GM12875 (cell line): Measurements from ENCODE around the gene RASA3.

Source experiments
- H3K4me3 ChIP-seq: one replicate; pipeline ENCODE4 v1.5.1; 2011; ENCODE audit warnings: low read depth, low read length, control low read depth
- CTCF ChIP-seq: IDR thresholded peaks from 2 replicates; pipeline ENCODE4 v1.5.1; 2011; ENCODE audit warnings: low read depth, mild to moderate bottlenecking, control low read depth, inconsistent platforms, low read length, moderate library complexity, borderline replicate concordance; ENCODE audit not compliant: insufficient read depth

RASA3 gene

DNA sequence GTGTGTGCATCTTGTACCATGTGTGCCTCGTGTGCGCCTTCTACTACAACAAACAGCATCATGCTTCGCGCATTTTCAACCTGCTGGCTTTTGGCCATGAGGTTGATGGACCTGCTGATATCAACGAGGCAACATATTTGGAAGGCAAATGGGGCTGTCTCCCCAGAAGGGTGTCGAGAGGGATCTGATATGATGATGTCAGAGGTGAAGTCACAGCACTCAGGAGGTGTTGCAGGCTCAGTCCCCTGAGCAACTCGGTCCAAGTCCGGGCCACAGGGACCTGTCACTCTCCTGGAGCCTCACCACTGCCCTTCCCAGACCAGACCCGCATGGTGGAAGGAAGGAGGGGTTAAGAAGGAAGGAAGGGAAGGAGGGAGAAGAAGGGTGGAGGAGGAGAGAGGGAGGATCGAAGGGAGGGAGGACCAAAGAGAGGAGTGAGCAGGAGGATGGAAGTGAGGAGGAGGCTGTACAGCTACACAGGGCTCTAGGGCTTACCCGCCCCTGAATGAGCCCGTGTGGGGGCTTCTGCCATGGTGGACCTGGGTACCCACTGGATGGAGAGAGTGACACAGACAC is 151.8 kb downstream of the RASA3 start:
- no peak overlapping the region for H3K4me3 ChIP-seq
- TF ChIP-seq CTCF: no peak

GRCh38 chr13:113979791-113980471 is 152.5 kb downstream of the RASA3 start:
- H3K4me3 ChIP-seq: no peak overlapping the region
- TF ChIP-seq CTCF: no peak

DNA sequence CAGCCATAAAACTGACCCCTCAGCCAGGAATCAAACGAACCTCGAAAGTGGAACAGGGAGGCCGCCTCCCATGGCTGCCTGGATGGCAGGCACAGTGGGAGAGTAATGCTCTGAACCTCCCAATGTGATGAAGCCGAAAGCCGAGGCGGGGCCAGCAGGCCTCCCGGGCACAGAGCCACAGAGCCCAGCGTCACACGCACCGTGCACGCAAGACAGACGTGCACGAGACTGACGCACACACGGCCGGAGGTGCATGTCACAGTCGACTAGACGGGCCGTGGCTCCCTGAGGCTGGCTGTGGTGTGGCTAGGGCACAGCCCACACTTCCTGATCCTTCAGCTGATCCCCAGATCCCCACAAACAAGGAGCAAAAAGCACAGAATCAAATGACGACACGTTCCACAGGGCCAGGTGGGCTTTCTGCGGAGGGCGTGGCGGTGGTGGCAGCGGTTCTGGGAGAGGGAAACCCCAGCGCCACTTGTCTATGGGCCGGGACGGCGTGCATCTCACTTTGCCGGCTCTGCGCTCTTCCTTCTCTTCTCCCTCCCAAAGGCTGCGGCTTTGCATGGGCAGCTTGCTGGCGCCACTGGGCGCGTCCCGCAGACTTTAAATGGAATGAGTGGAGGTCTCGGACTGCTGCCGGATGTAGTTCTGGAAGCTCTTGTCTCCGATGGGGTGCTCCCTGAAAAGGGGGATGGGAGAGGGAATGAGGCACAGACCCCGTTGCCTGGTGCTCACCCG is 153.5 kb downstream of the RASA3 start:
- H3K4me3 ChIP-seq: no peak overlapping the region
- TF ChIP-seq CTCF: no peak

GRCh38 chr13:113977976-113978375 is 154.4 kb downstream of the RASA3 start:
- no peak for TF ChIP-seq CTCF
- H3K4me3 ChIP-seq: no peak overlapping the region

GRCh38 chr13:113976711-113977684 is 155.4 kb downstream of the RASA3 start:
- no peak overlapping the region for H3K4me3 ChIP-seq
- TF ChIP-seq CTCF: no peak

DNA sequence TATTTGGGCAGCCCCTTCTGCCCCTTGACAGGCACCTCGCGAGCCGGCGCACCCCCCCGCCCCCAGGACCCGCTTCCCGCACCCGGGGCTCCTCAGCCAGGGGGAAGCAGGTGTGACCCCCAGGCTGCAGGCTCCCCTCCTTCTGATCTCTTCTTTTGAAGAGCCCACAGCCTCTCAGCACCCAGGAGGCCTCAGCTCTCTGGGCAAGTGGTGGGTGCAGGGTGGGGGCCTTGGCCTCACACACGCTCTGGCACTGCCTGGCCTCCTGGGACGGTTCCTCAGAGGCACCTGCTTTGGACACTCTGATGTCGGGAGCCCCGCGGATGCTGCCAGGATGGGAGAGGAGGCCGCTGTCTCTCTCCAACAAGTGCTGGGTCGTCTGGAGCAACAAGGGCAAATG is 157.0 kb downstream of the RASA3 start:
- TF ChIP-seq CTCF: no peak

More for the DNA sequence above, 157.0 kb downstream of the RASA3 start:
- H3K4me3 ChIP-seq: no peak overlapping the region
